Subcutaneous abdominal adipose tissue (tissue), 5 donors: ENCODE measurements around the gene ARL16.
A peak's percentile ranks its signal among the peaks of the same experiment; 100 is the strongest.

Experiments
- H3K27ac ChIP-seq: one replicate; pipeline ENCODE4 v1.7.0; 2013; ENCODE audit warnings: low read depth, mild to moderate bottlenecking, inconsistent platforms, low read length, moderate library complexity
- H3K27me3 ChIP-seq, 5 donors: one replicate each; pipeline ENCODE4 v1.7.0; 2013; ENCODE audit warnings: low read length in 5 of 5, inconsistent platforms in 1 of 5; ENCODE audit not compliant: control insufficient read depth in 5 of 5, insufficient read depth in 4 of 5
- H3K36me3 ChIP-seq, 5 donors: one replicate each; pipeline ENCODE4 v1.7.0; 2013; ENCODE audit warnings: low read length in 5 of 5; ENCODE audit not compliant: control insufficient read depth in 5 of 5, insufficient read depth in 5 of 5
- H3K4me1 ChIP-seq, 5 donors: one replicate each; pipeline ENCODE4 v1.7.0; 2013; ENCODE audit warnings: low read length in 5 of 5, mild to moderate bottlenecking in 3 of 5, moderate library complexity in 1 of 5; ENCODE audit not compliant: control insufficient read depth in 5 of 5, insufficient read depth in 5 of 5
- H3K4me3 ChIP-seq, 5 donors: one replicate each; pipeline ENCODE4 v1.7.0; 2013; ENCODE audit warnings: low read length in 5 of 5, low read depth in 1 of 5
- H3K9ac ChIP-seq, 5 donors: one replicate each; pipeline ENCODE4 v1.7.0; 2013; ENCODE audit warnings: low read length in 5 of 5, mild to moderate bottlenecking in 4 of 5, moderate library complexity in 3 of 5
- H3K9me3 ChIP-seq, 5 donors: one replicate each; pipeline ENCODE4 v1.7.0; 2013; ENCODE audit warnings: low read length in 5 of 5; ENCODE audit not compliant: control insufficient read depth in 5 of 5
- donor health status: healthy.
- donor health status: healthy.
- donor health status: healthy.
- donor health status: healthy.
- donor health status: healthy.

Gene ARL16

DNA sequence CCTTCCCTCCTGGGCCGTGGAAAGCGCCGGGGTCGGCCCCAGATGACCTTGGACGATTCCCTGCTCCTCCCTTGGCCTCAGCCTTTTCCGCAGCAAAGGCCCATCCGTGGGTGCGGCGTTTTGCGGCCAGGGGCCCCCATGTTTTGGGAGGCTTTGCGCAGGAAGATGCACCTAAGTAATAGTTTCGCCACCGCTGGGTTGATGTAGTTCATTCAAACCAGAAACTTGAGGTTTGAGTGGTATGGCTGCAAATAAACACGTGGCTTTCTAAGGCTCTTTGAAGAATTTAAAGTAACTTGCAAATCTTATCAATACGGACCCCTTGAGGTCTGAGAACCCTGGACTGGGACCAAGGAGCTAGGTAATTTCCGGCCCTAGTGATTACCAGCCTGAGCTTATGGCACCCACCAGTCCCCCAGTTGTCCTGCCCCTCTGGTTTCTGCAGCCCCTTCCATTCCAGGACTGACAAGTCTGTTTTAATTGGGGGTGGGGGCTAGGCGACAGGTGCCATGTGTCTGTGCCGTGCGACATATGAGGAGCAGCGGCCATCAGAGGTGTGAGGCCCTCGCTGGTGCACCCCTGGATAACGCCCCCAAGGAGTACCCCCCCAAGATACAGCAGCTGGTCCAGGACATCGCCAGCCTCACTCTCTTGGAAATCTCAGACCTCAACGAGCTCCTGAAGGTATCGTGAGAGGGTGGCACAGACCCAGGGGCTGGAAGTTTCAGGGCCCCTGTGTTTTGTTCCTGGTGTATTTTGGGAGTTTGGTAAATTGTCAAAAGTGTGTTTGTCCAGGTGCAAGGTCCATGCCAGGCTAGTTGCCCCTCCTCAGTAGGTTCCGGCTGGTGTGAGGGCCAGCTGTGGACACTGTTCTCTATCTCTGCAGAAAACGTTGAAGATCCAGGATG, 20.4 kb upstream of the ARL16 start:
- peaks cover 4 to 46% (median 36%) of the 10 kb centered on the region in 5 donors for H3K4me1 ChIP-seq
- H3K36me3 ChIP-seq = peaks cover 0 to 54% (median 46%) of the 10 kb centered on the region in 5 donors
- H3K9me3 ChIP-seq = no peaks in the 10 kb centered on the region
- peak overlapping the region; percentile 60 to 94 (median 89) for H3K4me3 ChIP-seq
- H3K9ac ChIP-seq = peak overlapping the region in 4 of 5 donors; percentile 95 to 100 (median 98)
- H3K27me3 ChIP-seq = no peaks in the 10 kb centered on the region
- H3K27ac ChIP-seq = peak overlapping the region; percentile 93

DNA sequence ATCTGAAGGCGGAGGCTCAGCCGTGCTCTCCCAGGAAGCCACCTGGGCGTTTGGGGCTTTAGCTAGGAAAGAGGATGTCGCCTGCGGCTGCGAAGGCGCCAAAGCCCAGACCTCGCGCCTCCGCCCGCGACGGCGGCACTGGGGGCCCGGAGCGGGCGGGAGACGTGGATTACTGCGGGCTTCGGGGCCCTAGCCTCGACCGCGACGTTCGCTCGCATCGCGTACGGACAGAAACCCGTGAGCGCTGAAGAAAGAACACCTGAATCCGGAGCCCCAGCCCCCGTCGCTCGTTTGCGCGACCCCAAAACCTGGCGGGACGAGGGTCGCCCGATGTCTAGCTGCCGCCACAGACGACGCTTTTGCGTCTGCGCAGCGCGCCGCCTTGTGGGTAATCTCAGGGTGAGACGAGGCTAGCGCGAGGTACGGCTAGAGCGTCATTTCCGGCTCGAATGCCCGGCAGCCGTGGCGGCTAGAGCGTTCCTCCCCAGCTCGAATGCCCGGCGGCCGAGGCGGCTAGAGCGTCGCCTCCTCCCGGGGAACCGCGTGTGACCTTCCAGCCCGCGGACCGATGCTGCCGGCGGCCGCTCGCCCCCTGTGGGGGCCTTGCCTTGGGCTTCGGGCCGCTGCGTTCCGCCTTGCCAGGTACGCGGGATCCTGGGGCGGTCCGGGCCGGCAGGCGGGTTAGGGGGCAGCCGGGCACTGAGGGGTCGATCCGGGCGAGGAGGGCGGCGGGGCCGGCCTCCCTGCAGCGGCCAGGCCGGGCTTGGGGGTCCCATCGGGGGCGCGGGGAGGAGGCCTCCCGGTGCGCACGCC, 19.5 kb upstream of the ARL16 start, which contains the start of gene MRPL12:
Gene MRPL12 (plus strand): TSS at position 434 of the 813 bp plus-strand sequence. CDS start 135 bp downstream, at position 569.
- Histone ChIP-seq H3K4me3 (peak within 1 kb of the TSS; percentile 86 to 96 (median 93)), H3K9ac (peak within 1 kb of the TSS; percentile 95 to 100 (median 98)), H3K4me1 (peaks cover 4 to 44% (median 36%) of the 10 kb centered on the region in 5 donors), H3K9me3 (no peaks in the 10 kb centered on the region), H3K36me3 (peaks cover 0 to 61% (median 52%) of the 10 kb centered on the region in 5 donors), H3K27ac (peak within 1 kb of the TSS; percentile 93), H3K27me3 (no peaks in the 10 kb centered on the region)

DNA sequence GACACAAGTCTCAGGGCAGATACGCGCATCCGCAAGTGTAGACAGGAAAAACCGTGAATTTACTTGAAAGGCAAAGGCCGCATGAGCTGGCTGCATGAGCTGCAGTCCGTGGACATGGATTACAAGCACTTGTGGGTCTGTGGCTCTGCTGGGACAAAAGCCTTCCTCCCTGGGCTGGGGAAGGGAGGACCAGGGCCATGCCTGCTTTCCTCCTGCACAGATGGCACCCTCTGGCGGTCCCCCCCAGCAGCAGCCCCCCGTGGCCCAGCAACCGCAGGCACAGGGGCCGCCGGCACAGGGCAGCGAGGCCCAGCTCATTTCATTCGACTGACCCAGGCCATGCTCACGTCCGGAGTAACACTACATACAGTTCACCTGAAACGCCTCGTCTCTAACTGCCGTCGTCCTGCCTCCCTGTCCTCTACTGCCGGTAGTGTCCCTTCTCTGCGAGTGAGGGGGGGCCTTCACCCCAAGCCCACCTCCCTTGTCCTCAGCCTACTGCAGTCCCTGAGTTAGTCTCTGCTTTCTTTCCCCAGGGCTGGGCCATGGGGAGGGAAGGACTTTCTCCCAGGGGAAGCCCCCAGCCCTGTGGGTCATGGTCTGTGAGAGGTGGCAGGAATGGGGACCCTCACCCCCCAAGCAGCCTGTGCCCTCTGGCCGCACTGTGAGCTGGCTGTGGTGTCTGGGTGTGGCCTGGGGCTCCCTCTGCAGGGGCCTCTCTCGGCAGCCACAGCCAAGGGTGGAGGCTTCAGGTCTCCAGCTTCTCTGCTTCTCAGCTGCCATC, 17.9 kb upstream of the ARL16 start:
- H3K9me3 ChIP-seq = no peaks in the 10 kb centered on the region
- H3K4me3 ChIP-seq = peak overlapping the region in 3 of 5 donors; percentile 86 to 94 (median 93)
- H3K4me1 ChIP-seq = peaks cover 4 to 37% (median 36%) of the 10 kb centered on the region in 5 donors
- H3K27me3 ChIP-seq = no peaks in the 10 kb centered on the region
- no peak overlapping the region for H3K27ac ChIP-seq
- H3K36me3 ChIP-seq = peaks cover 0 to 61% (median 55%) of the 10 kb centered on the region in 5 donors
- peak overlapping the region in 2 of 5 donors; percentile 59 to 100 for H3K9ac ChIP-seq

DNA sequence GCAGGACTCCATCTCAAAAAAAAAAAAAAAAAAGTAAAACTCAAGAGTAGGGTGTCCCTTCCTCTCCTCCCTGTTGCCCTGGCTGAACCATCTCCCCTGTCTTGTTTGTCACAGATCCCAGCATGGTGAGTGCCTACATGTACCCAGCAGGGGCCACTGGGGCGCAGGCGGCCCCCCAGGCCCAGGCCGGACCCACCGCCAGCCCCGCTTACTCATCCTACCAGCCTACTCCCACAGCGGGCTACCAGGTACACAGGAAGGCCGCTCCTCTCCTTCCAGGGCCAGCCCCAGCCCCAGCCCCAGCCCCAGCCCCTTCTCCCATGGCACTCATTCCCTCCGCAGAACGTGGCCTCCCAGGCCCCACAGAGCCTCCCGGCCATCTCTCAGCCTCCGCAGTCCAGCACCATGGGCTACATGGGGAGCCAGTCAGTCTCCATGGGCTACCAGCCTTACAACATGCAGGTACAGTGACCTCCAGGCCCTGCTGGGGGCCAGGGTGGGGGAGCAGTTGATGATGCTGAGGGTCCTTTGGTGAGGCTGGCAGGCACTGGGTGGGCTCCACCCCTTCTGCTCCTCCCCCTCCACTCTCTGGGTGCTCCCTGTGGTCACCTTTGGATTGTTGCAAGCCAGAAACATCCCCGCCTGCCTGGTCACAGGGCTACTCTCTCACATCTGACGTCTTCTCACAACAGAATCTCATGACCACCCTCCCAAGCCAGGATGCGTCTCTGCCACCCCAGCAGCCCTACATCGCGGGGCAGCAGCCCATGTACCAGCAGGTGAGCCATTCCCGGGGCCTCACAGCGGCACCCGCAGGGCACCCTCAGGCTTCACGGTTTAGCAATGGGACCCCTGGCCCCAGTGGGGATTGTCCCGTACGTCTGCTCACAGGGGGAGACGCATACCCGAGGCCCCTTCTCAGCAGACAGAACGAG, 17.0 kb upstream of the ARL16 start:
- Histone ChIP-seq H3K27ac (no peak overlapping the region), H3K36me3 (peaks cover 0 to 61% (median 59%) of the 10 kb centered on the region in 5 donors), H3K4me3 (no peak overlapping the region), H3K9me3 (no peaks in the 10 kb centered on the region), H3K9ac (no peak overlapping the region), H3K27me3 (no peaks in the 10 kb centered on the region), H3K4me1 (peaks cover 4 to 37% (median 36%) of the 10 kb centered on the region in 5 donors)

DNA sequence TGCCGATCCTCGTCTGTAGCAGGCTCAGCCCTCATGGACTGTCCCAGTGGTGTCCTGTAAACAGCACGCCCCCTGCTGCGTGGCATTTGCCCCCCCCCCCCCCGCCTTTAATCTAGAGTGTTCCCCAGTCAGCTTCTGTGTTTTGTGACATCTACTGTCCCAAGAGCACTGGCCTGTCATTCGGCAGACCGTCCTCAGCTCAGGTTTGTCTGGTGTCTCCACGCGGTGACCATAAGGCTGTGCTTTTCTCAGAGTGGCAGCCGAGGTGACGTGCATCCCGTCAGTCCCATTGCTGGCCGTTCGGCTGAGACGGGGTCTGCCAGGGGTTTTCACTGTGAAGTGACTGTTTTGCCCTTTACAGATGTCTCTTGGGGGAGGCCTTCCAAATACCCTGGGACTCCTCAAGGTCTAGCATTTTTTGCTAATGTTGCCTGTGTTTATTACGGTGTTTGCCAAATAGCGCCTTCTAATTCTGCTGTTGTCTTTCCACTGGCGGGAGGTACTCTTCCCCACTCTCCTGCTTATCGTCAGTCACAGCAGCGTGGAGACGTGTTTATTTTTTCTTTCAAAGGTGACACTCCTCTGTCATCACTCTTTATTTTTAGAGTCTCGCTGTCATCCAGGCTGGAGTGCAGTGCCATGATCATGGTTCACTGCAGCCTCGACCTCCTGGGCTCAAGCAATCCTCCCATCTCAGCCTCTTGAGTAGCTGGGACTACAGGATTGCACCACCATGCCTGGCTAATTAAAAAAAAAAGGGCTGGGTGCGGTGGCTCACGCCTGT, 13.9 kb upstream of the ARL16 start:
- H3K4me3 ChIP-seq = no peak overlapping the region
- no peaks in the 10 kb centered on the region for H3K9me3 ChIP-seq
- no peak overlapping the region for H3K27ac ChIP-seq
- H3K36me3 ChIP-seq = peaks cover 0 to 85% (median 80%) of the 10 kb centered on the region in 5 donors
- peaks cover 0 to 24% (median 19%) of the 10 kb centered on the region in 5 donors for H3K4me1 ChIP-seq
- H3K27me3 ChIP-seq = no peaks in the 10 kb centered on the region
- H3K9ac ChIP-seq = no peak overlapping the region

GRCh38 chr17:81696218-81696941, 12.8 kb upstream of the ARL16 start:
- H3K4me3 ChIP-seq = no peak overlapping the region
- H3K27me3 ChIP-seq = no peaks in the 10 kb centered on the region
- H3K27ac ChIP-seq = no peak overlapping the region
- no peaks in the 10 kb centered on the region for H3K9me3 ChIP-seq
- H3K9ac ChIP-seq = no peak overlapping the region
- H3K4me1 ChIP-seq = peaks cover 0 to 13% (median 8%) of the 10 kb centered on the region in 5 donors
- H3K36me3 ChIP-seq = peaks cover 0 to 90% (median 86%) of the 10 kb centered on the region in 5 donors

DNA sequence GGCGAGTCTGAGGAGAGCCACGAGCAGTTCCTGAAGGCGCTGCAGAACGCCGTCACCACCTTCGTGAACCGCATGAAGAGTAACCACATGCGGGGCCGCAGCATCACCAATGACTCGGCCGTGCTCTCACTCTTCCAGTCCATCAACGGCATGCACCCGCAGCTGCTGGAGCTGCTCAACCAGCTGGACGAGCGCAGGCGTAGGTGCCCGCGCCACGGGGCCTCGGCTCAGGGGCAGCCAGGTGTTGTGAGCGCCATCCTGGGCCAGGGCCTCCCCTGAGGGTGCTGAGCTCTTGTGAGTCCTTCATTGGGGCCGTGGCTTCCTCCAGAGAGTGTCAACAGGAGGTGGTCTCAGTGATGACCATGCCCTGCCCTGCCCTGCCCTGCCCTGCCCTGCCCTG, 12.2 kb upstream of the ARL16 start:
- peaks cover 0 to 8% (median 2%) of the 10 kb centered on the region in 5 donors for H3K4me1 ChIP-seq
- H3K27ac ChIP-seq = no peak overlapping the region
- no peak overlapping the region for H3K9ac ChIP-seq
- no peaks in the 10 kb centered on the region for H3K27me3 ChIP-seq
- H3K9me3 ChIP-seq = no peaks in the 10 kb centered on the region
- H3K4me3 ChIP-seq = no peak overlapping the region
- peaks cover 0 to 90% (median 85%) of the 10 kb centered on the region in 5 donors for H3K36me3 ChIP-seq

GRCh38 chr17:81695211-81695610, 11.6 kb upstream of the ARL16 start:
- Histone ChIP-seq H3K9me3 (no peaks in the 10 kb centered on the region), H3K4me1 (peaks cover 0 to 6% (median 0%) of the 10 kb centered on the region in 5 donors), H3K4me3 (no peak overlapping the region), H3K27me3 (no peaks in the 10 kb centered on the region), H3K9ac (no peak overlapping the region), H3K27ac (no peak overlapping the region), H3K36me3 (peaks cover 0 to 90% (median 88%) of the 10 kb centered on the region in 5 donors)
